ENCODE results near the gene MAMSTR.
"Not testable (repeated sequence)": the region's sequence is repeated elsewhere in the genome, so short reads cannot be mapped to it uniquely, and the experiment has no call there.

The MAMSTR gene

GRCh38 chr19:48718711-48719231, 754 bp downstream of the MAMSTR start:
- DNase-seq (ENCODE audit: low read depth), result no peak

GRCh38 chr19:48718106-48718505, 1.4 kb downstream of the MAMSTR start:
- DNase-seq (ENCODE audit: low read depth), result not testable (repeated sequence)

- no peak for DNase-seq (ENCODE audit: low read depth)
These were observed 2.8 kb downstream of the MAMSTR start for GRCh38 chr19:48716562-48717291.

GRCh38 chr19:48715681-48716171, 3.8 kb downstream of the MAMSTR start:
- DNase-seq (ENCODE audit: low read depth), result no peak

GRCh38 chr19:48714759-48715675, 4.5 kb downstream of the MAMSTR start:
- no peak for DNase-seq (ENCODE audit: low read depth)

- DNase-seq (ENCODE audit: low read depth), result peak; percentile 94
These were observed 5.4 kb downstream of the MAMSTR start for GRCh38 chr19:48713864-48714755.

- DNase-seq (ENCODE audit: low read depth), result no peak
These were observed 6.3 kb downstream of the MAMSTR start for GRCh38 chr19:48713041-48713863.

- no peak for DNase-seq (ENCODE audit: low read depth)
These were observed 8.3 kb downstream of the MAMSTR start for GRCh38 chr19:48711106-48711662.

GRCh38 chr19:48708471-48708870, 11.1 kb downstream of the MAMSTR start:
- no peak for DNase-seq (ENCODE audit: low read depth)

- DNase-seq (ENCODE audit: low read depth), result no peak
These were observed 14.1 kb downstream of the MAMSTR start for GRCh38 chr19:48705431-48705830.

- DNase-seq (ENCODE audit: low read depth), result no peak
These were observed 16.2 kb downstream of the MAMSTR start for GRCh38 chr19:48703316-48703715.

- no peak for DNase-seq (ENCODE audit: low read depth)
These were observed 16.8 kb downstream of the MAMSTR start for GRCh38 chr19:48702701-48703100.

GRCh38 chr19:48698046-48698445, 21.5 kb downstream of the MAMSTR start:
- no peak for DNase-seq (ENCODE audit: low read depth)

GRCh38 chr19:48696353-48697010, 23.0 kb downstream of the MAMSTR start:
- no peak for DNase-seq (ENCODE audit: low read depth)

GRCh38 chr19:48695743-48696352, 23.7 kb downstream of the MAMSTR start, which contains the start of gene FUT2:
TSS of gene FUT2 (plus strand) at chr19:48695971. CDS start at chr19:48702957, 6,986 bp downstream.
- no peak for DNase-seq (ENCODE audit: low read depth)

GRCh38 chr19:48693629-48694028, 25.9 kb downstream of the MAMSTR start:
- not testable (repeated sequence) for DNase-seq (ENCODE audit: low read depth)

GRCh38 chr19:48689449-48689848, 30.1 kb downstream of the MAMSTR start:
- no peak for DNase-seq (ENCODE audit: low read depth)

- no peak for DNase-seq (ENCODE audit: low read depth)
These were observed 31.7 kb downstream of the MAMSTR start for GRCh38 chr19:48687776-48688175.

- not testable (repeated sequence) for DNase-seq (ENCODE audit: low read depth)
These were observed 32.9 kb downstream of the MAMSTR start for GRCh38 chr19:48686637-48687036.
